Ovary (tissue), 9 donors: ENCODE measurements around the gene CARM1. TPM values are rescaled to one million over a fixed set of nuclear protein-coding genes. Genes with fewer than 3 reads are reported as not detected.
"Not testable (repeated sequence)": the region's sequence is repeated elsewhere in the genome, so short reads cannot be mapped to it uniquely, and the experiment has no call there.

Source experiments
- DNase-seq, 5 donors: peaks; one replicate each; pipeline ENCODE4 v3.0.0-alpha.2; 2019 to 2020
- H3K27ac ChIP-seq, 2 donors: fragments of 200-600 bp; one replicate each; pipeline versions ENCODE4 v1.5.1 to v1.8.0; 2019 to 2022
- H3K27me3 ChIP-seq: fragments of 200-600 bp; one replicate; pipeline ENCODE4 v1.8.0; 2022
- H3K36me3 ChIP-seq: fragments of 200-600 bp; sonication (generic); one replicate; pipeline ENCODE4 v1.5.1; 2019
- H3K4me1 ChIP-seq: one replicate; pipeline ENCODE4 v1.8.1; 2013; ENCODE audit warnings: mild to moderate bottlenecking, moderate library complexity; ENCODE audit not compliant: insufficient read depth
- H3K4me3 ChIP-seq: fragments of 200-600 bp; sonication (generic); one replicate; pipeline ENCODE4 v1.5.1; 2017
- H3K9me3 ChIP-seq, 2 donors: fragments of 200-600 bp in 1 of 2; sonication (generic) in 1 of 2; one replicate each; pipeline versions ENCODE4 v1.5.1 to v1.8.1; 2013 to 2019; ENCODE audit warnings: mild to moderate bottlenecking in 1 of 2, moderate library complexity in 1 of 2
- EP300 ChIP-seq: sonication (generic); formaldehyde crosslinking; IDR thresholded peaks from one replicate; pipeline ENCODE4 v1.6.1; 2017; ENCODE audit warnings: antibody characterized with exemption
- POLR2A ChIP-seq: fragments of 450-650 bp; IDR thresholded peaks from one replicate; pipeline ENCODE4 v1.6.1; 2017; ENCODE audit warnings: antibody characterized with exemption, mild to moderate bottlenecking, moderate library complexity
- WGBS, 3 donors: extraction: QIAGEN DNeasy Blood & Tissue Kit in 1 of 3; methylation state at CpG; one replicate each; pipeline versions ENCODE4 v1.1.5 to v1.1.7; 2013 to 2017; 5-methylcytosine and 5-hydroxymethylcytosine counted together
- intact Hi-C, 4 donors: fragments of 100-400 bp; cut with DNase I; formaldehyde crosslinking; loops; one replicate each; pipeline versions ENCODE4 v1.11.0 to v1.15.1; 2022 to 2023
- polyA plus RNA-seq, 2 donors: library from polyadenylated mRNA; stranded (reverse); fragments of 200-250 nt in 1 of 2; fragments of 350-450 nt in 1 of 2; fragmentation: Illumina TruSeq in 1 of 2; extraction: RNeasy Lipid Tissue Mini Kit (QIAGEN cat#74804) in 1 of 2; gene quantifications; one replicate each; pipeline ENCODE4 v1.2.3, GENCODE V29; 2013 to 2014
- total RNA-seq, 7 donors: library from RNA; depleted of rRNA in 2 of 7; stranded (reverse); fragments of >200 nt in 2 of 7; fragmentation: NEBNext Ultra II Directional in 3 of 7; extraction: Animal tissue kit (Norgen Biotek cat#: 25700) in 3 of 7; gene quantifications; one replicate each; pipeline versions ENCODE4 v1.1.0 to v1.2.4, GENCODE V29; 2016 to 2023
- TF ChIP-seq, protein P1 (sequence below), 3 donors: fragments of 450-650 bp in 2 of 3; fragments of 200-600 bp in 1 of 3; IDR thresholded peaks; one replicate each; pipeline versions ENCODE4 v1.5.1 to v1.8.0; 2016 to 2022; ENCODE audit warnings: antibody characterized with exemption in 3 of 3, mild to moderate bottlenecking in 1 of 3
- donor health status: DM: no; HTN: no; CAD: no; lungs with moderate emphysema.
- donor health status: DM: no; HTN: no; CAD: no.
- donor health status: Bipolar disorder and iron deficiency.
- donor health status: DM: yes; HTN: yes; CAD: no.
- donor health status: DM: no; HTN: no; CAD: no.
- donor health status: DM: yes; HTN: yes; CAD: no.

CARM1 gene
- total and polyA plus RNA-seq, 9 donors: 10.1 to 42.1 (median 38.1) TPM

DNA sequence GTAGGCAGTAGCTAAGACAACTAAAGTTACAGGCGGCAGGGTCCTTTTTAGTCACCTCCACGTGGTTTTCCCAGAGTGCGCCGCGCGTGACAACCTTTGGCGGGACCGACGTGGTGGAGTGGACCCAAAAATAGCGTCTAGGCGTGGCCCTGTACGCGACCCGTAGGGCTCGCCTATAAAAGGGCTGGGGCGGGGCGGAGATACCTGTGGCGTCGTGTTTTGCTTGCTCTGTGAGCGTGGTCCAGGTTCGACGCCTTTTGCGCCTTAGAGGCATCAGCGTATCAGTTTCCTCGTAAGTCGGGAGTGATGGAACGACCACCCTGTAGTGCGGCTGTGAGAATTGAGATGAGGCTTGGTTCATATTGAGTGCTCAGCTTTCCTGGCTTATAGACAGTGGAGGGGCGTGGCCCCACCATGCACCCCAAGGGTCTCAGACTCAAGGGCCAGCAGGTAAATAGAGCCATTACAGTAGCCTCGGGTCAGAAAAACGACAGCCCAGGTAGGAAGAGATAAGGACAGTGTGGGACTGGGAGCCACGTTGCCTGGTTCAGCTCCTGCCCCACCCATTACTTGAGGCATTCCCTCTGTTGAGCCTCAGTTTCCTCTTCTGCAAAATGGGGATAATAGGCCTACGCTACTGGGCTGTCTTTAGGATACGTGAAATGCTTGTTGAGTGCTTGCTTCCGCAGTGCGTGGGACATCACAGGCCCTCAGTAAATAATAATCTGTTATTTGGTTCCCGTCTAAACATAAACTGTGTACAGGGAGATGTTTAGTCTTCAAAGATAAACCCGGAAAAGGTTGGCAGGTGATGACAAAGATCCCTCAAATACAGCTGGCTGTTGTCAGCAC is 34.6 kb upstream of the CARM1 start:
- no peaks in the 10 kb centered on the region for H3K36me3 ChIP-seq
- peak; percentile 86 to 91 (median 88) for DNase-seq
- H3K4me3 ChIP-seq: peak overlapping the region; percentile 68
- no peaks in the 10 kb centered on the region for H3K9me3 ChIP-seq
- intact Hi-C loops: no loop called here
- 26 to 35% (median 26%) methylated on average over 38 of the region's 38 CpGs for WGBS, 3 donors
- TF ChIP-seq EP300 (no peak), POLR2A (no peak)
- TF ChIP-seq, protein P1, sequence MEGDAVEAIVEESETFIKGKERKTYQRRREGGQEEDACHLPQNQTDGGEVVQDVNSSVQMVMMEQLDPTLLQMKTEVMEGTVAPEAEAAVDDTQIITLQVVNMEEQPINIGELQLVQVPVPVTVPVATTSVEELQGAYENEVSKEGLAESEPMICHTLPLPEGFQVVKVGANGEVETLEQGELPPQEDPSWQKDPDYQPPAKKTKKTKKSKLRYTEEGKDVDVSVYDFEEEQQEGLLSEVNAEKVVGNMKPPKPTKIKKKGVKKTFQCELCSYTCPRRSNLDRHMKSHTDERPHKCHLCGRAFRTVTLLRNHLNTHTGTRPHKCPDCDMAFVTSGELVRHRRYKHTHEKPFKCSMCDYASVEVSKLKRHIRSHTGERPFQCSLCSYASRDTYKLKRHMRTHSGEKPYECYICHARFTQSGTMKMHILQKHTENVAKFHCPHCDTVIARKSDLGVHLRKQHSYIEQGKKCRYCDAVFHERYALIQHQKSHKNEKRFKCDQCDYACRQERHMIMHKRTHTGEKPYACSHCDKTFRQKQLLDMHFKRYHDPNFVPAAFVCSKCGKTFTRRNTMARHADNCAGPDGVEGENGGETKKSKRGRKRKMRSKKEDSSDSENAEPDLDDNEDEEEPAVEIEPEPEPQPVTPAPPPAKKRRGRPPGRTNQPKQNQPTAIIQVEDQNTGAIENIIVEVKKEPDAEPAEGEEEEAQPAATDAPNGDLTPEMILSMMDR (IDR thresholded peaks at IDR 0.05): no peak
- H3K4me1 ChIP-seq: peaks cover 4% of the 10 kb centered on the region
- no peaks in the 10 kb centered on the region for H3K27me3 ChIP-seq
- H3K27ac ChIP-seq: peak overlapping the region; percentile 73 to 98

DNA sequence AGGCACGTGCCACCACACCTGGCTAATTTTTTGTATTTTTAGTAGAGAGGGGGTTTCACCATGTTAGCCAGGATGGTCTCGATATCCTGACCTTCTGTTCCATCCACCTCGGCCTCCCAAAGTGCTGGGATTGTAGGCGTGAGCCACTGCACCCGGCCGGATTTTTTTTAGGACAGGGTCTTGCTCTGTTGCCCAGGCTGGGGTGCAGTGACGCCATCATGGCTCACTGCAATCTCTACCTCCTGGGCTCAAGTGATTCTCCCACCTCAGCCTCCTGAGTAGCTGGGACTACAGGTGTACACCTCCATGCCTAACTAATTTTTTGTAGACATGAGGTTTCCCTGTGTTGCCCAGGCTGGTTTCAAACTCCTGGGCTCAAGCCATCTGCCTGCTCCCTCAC is 33.7 kb upstream of the CARM1 start:
- H3K4me1 ChIP-seq, H3K4me3 ChIP-seq, DNase-seq, H3K9me3 ChIP-seq, intact Hi-C loops, H3K27me3 ChIP-seq, H3K27ac ChIP-seq, H3K36me3 ChIP-seq: not testable (repeated sequence)
- WGBS, 3 donors: 92 to 98% (median 93%) methylated on average over 7 of the region's 7 CpGs

DNA sequence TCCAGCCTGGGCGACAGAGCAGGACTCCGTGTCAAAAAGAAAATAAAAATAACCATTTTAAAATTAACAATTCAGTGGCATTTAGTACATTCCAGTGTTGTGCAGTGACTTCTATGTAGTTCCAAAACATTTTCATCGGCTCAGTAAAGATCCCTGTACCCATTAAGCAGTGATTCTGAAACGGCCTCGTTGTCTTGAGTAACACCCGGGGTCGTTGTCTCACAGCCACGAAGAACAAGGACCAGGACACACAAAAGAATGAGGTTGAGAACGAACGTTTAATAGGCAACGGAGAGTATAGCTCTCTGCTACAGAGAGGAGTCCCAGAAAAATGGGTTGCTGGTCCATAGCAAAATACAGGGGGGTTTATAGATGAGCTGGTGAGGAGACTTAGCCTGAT is 33.0 kb upstream of the CARM1 start:
- H3K4me1 ChIP-seq: peaks cover 4% of the 10 kb centered on the region
- H3K36me3 ChIP-seq: no peaks in the 10 kb centered on the region
- H3K27me3 ChIP-seq: no peaks in the 10 kb centered on the region
- DNase-seq: no peak
- 81 to 86% (median 83%) methylated on average over 11 of the region's 11 CpGs for WGBS, 3 donors
- intact Hi-C loops: no loop called here
- TF ChIP-seq EP300 (no peak), POLR2A (no peak)
- no peaks in the 10 kb centered on the region for H3K9me3 ChIP-seq
- no peak overlapping the region for H3K4me3 ChIP-seq
- no peak overlapping the region for H3K27ac ChIP-seq

DNA sequence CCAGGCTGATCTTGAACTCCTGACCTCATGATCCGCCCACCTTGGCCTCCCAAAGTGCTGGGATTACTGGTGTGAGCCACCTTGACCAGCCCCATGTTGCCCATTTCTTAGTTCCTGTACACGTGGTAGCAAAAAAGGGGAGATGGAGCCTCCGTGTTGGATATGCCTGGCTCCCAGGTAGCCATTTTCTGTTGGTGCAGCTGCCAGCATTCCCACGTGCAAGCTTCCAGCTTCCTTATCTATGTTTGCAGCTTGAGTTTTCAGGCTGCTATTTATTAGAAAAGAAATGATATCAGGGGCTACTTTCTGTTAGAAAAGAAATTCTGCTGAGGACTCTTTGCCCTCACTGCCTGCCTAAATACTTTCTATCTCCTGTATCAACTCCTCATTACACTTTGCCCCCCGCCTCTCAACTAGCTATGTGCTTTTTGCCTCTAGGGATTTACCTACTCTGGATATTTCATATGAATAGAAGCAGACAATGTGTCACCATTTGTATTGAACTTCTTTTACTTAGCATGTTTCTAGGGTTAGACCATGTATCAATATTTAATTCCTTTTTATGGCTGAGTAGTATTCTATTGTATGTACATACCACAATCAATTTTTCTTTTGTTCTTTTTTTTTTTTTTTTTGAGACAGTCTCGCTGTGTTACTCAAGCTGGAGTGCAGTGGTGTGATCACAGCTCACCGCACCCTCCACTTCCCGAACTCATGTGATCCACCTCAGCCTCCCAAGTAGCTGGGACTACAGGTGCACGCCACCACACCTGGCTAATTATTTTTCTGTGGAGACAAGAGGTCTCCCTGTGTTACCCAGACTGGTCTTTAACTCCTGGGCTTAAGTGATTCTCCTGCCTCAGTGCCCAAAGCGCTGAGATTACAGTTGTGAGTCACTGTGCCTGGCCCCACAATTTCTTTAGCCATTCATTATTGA is 32.0 kb upstream of the CARM1 start:
- H3K36me3 ChIP-seq: no peaks in the 10 kb centered on the region
- DNase-seq: no peak
- peaks cover 4% of the 10 kb centered on the region for H3K4me1 ChIP-seq
- no peak overlapping the region for H3K4me3 ChIP-seq
- intact Hi-C loops: no loop called here
- no peak overlapping the region for H3K27ac ChIP-seq
- WGBS, 3 donors: 66 to 78% (median 71%) methylated on average over 10 of the region's 10 CpGs
- no peaks in the 10 kb centered on the region for H3K27me3 ChIP-seq
- no peak for TF ChIP-seq EP300
- TF ChIP-seq, protein P1 (IDR thresholded peaks at IDR 0.05): no peak
- no peak for TF ChIP-seq POLR2A
- no peaks in the 10 kb centered on the region for H3K9me3 ChIP-seq

DNA sequence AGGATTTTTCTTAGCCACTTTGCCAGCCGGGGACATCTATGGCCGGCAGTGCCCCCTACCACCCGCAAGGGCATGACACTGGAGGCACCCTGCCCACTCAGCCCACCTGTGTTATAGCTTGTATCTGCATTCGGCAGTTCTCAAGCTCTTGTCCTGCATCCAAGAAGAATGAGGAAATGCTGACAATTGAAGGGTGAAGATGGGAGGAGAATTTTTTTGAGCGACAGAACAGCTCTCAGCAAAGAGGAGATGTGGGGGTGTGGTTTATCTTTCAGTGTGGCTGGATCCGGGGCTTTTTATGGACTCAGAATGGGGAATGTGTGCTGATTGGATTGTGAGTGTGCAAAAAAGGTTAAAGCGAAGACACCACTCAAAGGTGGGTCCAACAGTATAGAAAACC is 28.6 kb upstream of the CARM1 start:
- intact Hi-C loops: no loop called here
- H3K27ac ChIP-seq: no peak overlapping the region
- TF ChIP-seq POLR2A: no peak
- no peak for TF ChIP-seq EP300
- TF ChIP-seq, protein P1 (IDR thresholded peaks at IDR 0.05): no peak
- H3K36me3 ChIP-seq: no peaks in the 10 kb centered on the region
- H3K9me3 ChIP-seq: no peaks in the 10 kb centered on the region
- DNase-seq: no peak
- 83 to 84% (median 84%) methylated on average over 7 of the region's 7 CpGs for WGBS, 3 donors
- no peak overlapping the region for H3K4me3 ChIP-seq
- no peaks in the 10 kb centered on the region for H3K4me1 ChIP-seq
- no peaks in the 10 kb centered on the region for H3K27me3 ChIP-seq
